H1 (cell line): ENCODE data around the gene MAP3K15. TPM values are rescaled to one million over a fixed set of nuclear protein-coding genes. Genes with fewer than 3 reads are reported as not detected.

Experiments
- CTCF ChIA-PET: fragments of 300-600 bp; sonication (Branson Sonifier 250); formaldehyde crosslinking; loops from one replicate; lab custom pipeline; 2021; ENCODE audit not compliant: partially characterized antibody; lab: Charles Lee
- POLR2A ChIA-PET: fragments of 300-600 bp; sonication (Branson Sonifier 250); formaldehyde crosslinking; loops from one replicate; lab custom pipeline; 2021; ENCODE audit warnings: inconsistent platforms; ENCODE audit not compliant: partially characterized antibody; lab: Charles Lee
- DNase-seq, 2 experiments: peaks; one replicate each; pipeline versions ENCODE4 v3.0.0 to v3.0.0-alpha.2; 2010 to 2022; ENCODE audit warnings: low spot score in 2 of 2, low read depth in 1 of 2, mixed read lengths in 1 of 2
- FAIRE-seq: peaks from 2 replicates; lab custom pipeline; 2011; peaks lifted over from hg19 to GRCh38; lab: Jason Lieb, UNC
- H2AFZ ChIP-seq: 2 replicates; pipeline ENCODE4 v1.8.1; 2012; ENCODE audit warnings: low read length, inconsistent platforms
- H2AK5ac ChIP-seq: 2 replicates; pipeline ENCODE4 v1.6.1; 2013; ENCODE audit warnings: low read depth, low read length
- H2BK120ac ChIP-seq: replicated peaks from 2 replicates; pipeline ENCODE3; 2013; ENCODE audit warnings: low read depth, low read length, inconsistent platforms
- H2BK12ac ChIP-seq: 2 replicates; pipeline ENCODE4 v1.6.1; 2013; ENCODE audit warnings: low read depth, low read length
- H2BK15ac ChIP-seq: 2 replicates; pipeline ENCODE4 v1.6.1; 2013; ENCODE audit warnings: low read length
- H2BK20ac ChIP-seq: 2 replicates; pipeline ENCODE4 v1.6.1; 2013; ENCODE audit warnings: low read length
- H2BK5ac ChIP-seq: 2 replicates; pipeline ENCODE4 v1.6.1; 2013; ENCODE audit warnings: low read depth, low read length
- H3K14ac ChIP-seq: 2 replicates; pipeline ENCODE4 v1.6.1; 2013; ENCODE audit warnings: inconsistent platforms; ENCODE audit not compliant: insufficient read length
- H3K18ac ChIP-seq: 2 replicates; pipeline ENCODE4 v1.6.1; 2013; ENCODE audit warnings: low read length; ENCODE audit errors: extremely low read depth
- H3K23ac ChIP-seq: 2 replicates; pipeline ENCODE4 v1.6.1; 2013; ENCODE audit warnings: inconsistent platforms; ENCODE audit not compliant: insufficient read length
- H3K23me2 ChIP-seq: 2 replicates; pipeline ENCODE4 v1.6.1; 2013; ENCODE audit warnings: low read depth, low read length
- H3K27ac ChIP-seq: 2 replicates; pipeline ENCODE4 v1.6.1; 2011; ENCODE audit warnings: low read depth, low read length, inconsistent platforms
- H3K27me3 ChIP-seq, 4 experiments: replicated peaks in 1 of 4; 1 replicate in 1 of 4; 2 replicates in 3 of 4; pipeline versions ENCODE4 v1.6.1 to v1.8.1; 2011 to 2013; ENCODE audit warnings: low read length in 3 of 4, mild to moderate bottlenecking in 3 of 4, inconsistent platforms in 2 of 4, mixed read lengths in 2 of 4, moderate library complexity in 1 of 4; ENCODE audit not compliant: control insufficient read depth in 3 of 4, insufficient read depth in 3 of 4; ENCODE audit errors: extremely low read depth in 1 of 4
- H3K36me3 ChIP-seq, 4 experiments: 2 replicates each; pipeline versions ENCODE4 v1.6.1 to v1.8.1; 2011 to 2013; ENCODE audit warnings: mild to moderate bottlenecking in 4 of 4, low read length in 3 of 4, moderate library complexity in 2 of 4, control low read depth in 1 of 4, inconsistent platforms in 1 of 4; ENCODE audit not compliant: insufficient read depth in 4 of 4, control insufficient read depth in 2 of 4
- H3K4ac ChIP-seq: replicated peaks from 2 replicates; pipeline ENCODE3; 2013; ENCODE audit warnings: low read length, low read depth, mixed read lengths, inconsistent platforms; ENCODE audit not compliant: insufficient read length
- H3K4me1 ChIP-seq, 4 experiments: replicated peaks in 1 of 4; 1 replicate in 1 of 4; 2 replicates in 3 of 4; pipeline versions ENCODE4 v1.6.1 to v1.8.1; 2011 to 2013; ENCODE audit warnings: low read length in 3 of 4, inconsistent platforms in 2 of 4, mixed read lengths in 1 of 4; ENCODE audit not compliant: insufficient read depth in 4 of 4, control insufficient read depth in 3 of 4
- H3K4me2 ChIP-seq, 2 experiments: 2 replicates each; pipeline versions ENCODE4 v1.6.1 to v1.8.1; 2011 to 2013; ENCODE audit warnings: low read depth in 2 of 2, low read length in 2 of 2, control low read depth in 1 of 2, inconsistent platforms in 1 of 2, mild to moderate bottlenecking in 1 of 2; ENCODE audit not compliant: insufficient read depth in 1 of 2
- H3K4me3 ChIP-seq, 4 experiments: fragments of 200-600, 300-600 bp in 1 of 4; sonication (generic), shearing (Covaris generic), sonication (Bioruptor Twin) in 1 of 4; 2 replicates each; pipeline versions ENCODE4 v1.5.1 to v1.8.1; 2011 to 2016; ENCODE audit warnings: low read length in 4 of 4, low read depth in 3 of 4, control low read depth in 2 of 4, inconsistent platforms in 2 of 4, mild to moderate bottlenecking in 2 of 4, mixed read lengths in 1 of 4, moderate library complexity in 1 of 4; ENCODE audit not compliant: insufficient read depth in 2 of 4; ENCODE audit errors: extremely low read depth in 1 of 4
- H3K56ac ChIP-seq: replicated peaks from 2 replicates; pipeline ENCODE3; 2013; ENCODE audit warnings: low read depth, mild to moderate bottlenecking, mixed read lengths, low read length, inconsistent platforms; ENCODE audit not compliant: insufficient read length
- H3K79me1 ChIP-seq: 2 replicates; pipeline ENCODE4 v1.6.1; 2013; ENCODE audit warnings: low read depth, low read length, control low read depth
- H3K79me2 ChIP-seq, 2 experiments: 2 replicates each; pipeline versions ENCODE4 v1.6.1 to v1.8.1; 2012 to 2013; ENCODE audit warnings: low read length in 2 of 2, mild to moderate bottlenecking in 2 of 2, inconsistent platforms in 1 of 2; ENCODE audit not compliant: insufficient read depth in 2 of 2, control insufficient read depth in 1 of 2
- H3K9ac ChIP-seq, 4 experiments: replicated peaks in 1 of 4; 1 replicate in 1 of 4; 2 replicates in 3 of 4; pipeline versions ENCODE4 v1.6.1 to v1.8.1; 2011 to 2013; ENCODE audit warnings: low read depth in 3 of 4, low read length in 3 of 4, control low read depth in 2 of 4, mild to moderate bottlenecking in 2 of 4, moderate library complexity in 2 of 4, inconsistent platforms in 1 of 4; ENCODE audit errors: extremely low read depth in 1 of 4
- H3K9me3 ChIP-seq, 2 experiments: 2 replicates each; pipeline versions ENCODE4 v1.6.1 to v1.8.1; 2012 to 2013; ENCODE audit warnings: mild to moderate bottlenecking in 2 of 2, moderate library complexity in 2 of 2, control low read depth in 1 of 2, inconsistent platforms in 1 of 2, low read depth in 1 of 2, low read length in 1 of 2, mixed read lengths in 1 of 2; ENCODE audit not compliant: insufficient read depth in 2 of 2
- H4K20me1 ChIP-seq, 2 experiments: replicated peaks in 1 of 2; 2 replicates each; pipeline versions ENCODE3 to v1.8.1; 2011 to 2013; ENCODE audit warnings: inconsistent platforms in 2 of 2, low read length in 2 of 2, mild to moderate bottlenecking in 1 of 2; ENCODE audit not compliant: insufficient read depth in 2 of 2, control insufficient read depth in 1 of 2
- H4K5ac ChIP-seq: 2 replicates; pipeline ENCODE4 v1.6.1; 2013; ENCODE audit warnings: low read length, low read depth, mixed read lengths, inconsistent platforms; ENCODE audit not compliant: insufficient read length
- H4K8ac ChIP-seq: 2 replicates; pipeline ENCODE4 v1.8.0; 2013; ENCODE audit warnings: mild to moderate bottlenecking, moderate library complexity, low read length, inconsistent platforms; ENCODE audit not compliant: insufficient read depth; ENCODE audit errors: extremely low read depth
- H4K91ac ChIP-seq: replicated peaks from 2 replicates; pipeline ENCODE3; 2013; ENCODE audit warnings: low read length, mixed read lengths, inconsistent platforms; ENCODE audit not compliant: insufficient read length
- ASH2L ChIP-seq: fragments of 200-600, 300-600 bp; sonication (generic); IDR thresholded peaks from one replicate; pipeline ENCODE4 v1.7.1; 2017; ENCODE audit warnings: low read length
- ATF3 ChIP-seq: IDR thresholded peaks from 2 replicates; pipeline ENCODE4 v1.6.1; 2011; ENCODE audit warnings: low read depth, mild to moderate bottlenecking, low read length; ENCODE audit not compliant: insufficient read depth
- KDM4A ChIP-seq: IDR thresholded peaks from one replicate; pipeline ENCODE4 v1.7.1; 2012; ENCODE audit warnings: low read depth, mild to moderate bottlenecking, moderate library complexity, low read length, inconsistent platforms; ENCODE audit not compliant: severe bottlenecking
- MAFK ChIP-seq: IDR thresholded peaks from 2 replicates; pipeline ENCODE4 v1.6.1; 2012; ENCODE audit warnings: low read depth, mild to moderate bottlenecking, improper control_type of control experiment, low read length
- RBBP5 ChIP-seq: IDR thresholded peaks from 2 replicates; pipeline ENCODE4 v1.7.1; 2012; ENCODE audit warnings: low read depth, mild to moderate bottlenecking, inconsistent platforms, low read length, moderate library complexity, borderline replicate concordance
- RFX5 ChIP-seq: IDR thresholded peaks from 2 replicates; pipeline ENCODE4 v1.6.1; 2011; ENCODE audit warnings: low read depth, low read length, improper control_type of control experiment, borderline replicate concordance
- RNF2 ChIP-seq: fragments of 200-900, 300-1000 bp; sonication (generic); IDR thresholded peaks from 2 replicates; pipeline ENCODE4 v1.7.1; 2016; ENCODE audit warnings: borderline replicate concordance, low read depth, mild to moderate bottlenecking, antibody characterized with exemption, low read length; ENCODE audit not compliant: poor library complexity, severe bottlenecking; ENCODE audit errors: missing control alignments
- SAP30 ChIP-seq: fragments of 300-600 bp; sonication (generic); IDR thresholded peaks from 2 replicates; pipeline ENCODE4 v1.7.1; 2012; ENCODE audit warnings: low read length, moderate library complexity, mild to moderate bottlenecking, inconsistent platforms; ENCODE audit not compliant: insufficient read depth, insufficient replicate concordance
- TAF1 ChIP-seq: IDR thresholded peaks from 2 replicates; pipeline ENCODE4 v1.6.1; 2011; ENCODE audit warnings: mild to moderate bottlenecking, low read depth, low read length
- TEAD4 ChIP-seq: IDR thresholded peaks from 2 replicates; pipeline ENCODE4 v1.6.1; 2012; ENCODE audit warnings: low read depth, low read length, inconsistent platforms, mixed read lengths
- USF2 ChIP-seq: IDR thresholded peaks from 2 replicates; pipeline ENCODE4 v1.6.1; 2011; ENCODE audit warnings: low read length, improper control_type of control experiment
- WGBS, 2 experiments: shearing (Covaris generic) in 1 of 2; methylation state at CpG; one replicate each; pipeline versions ENCODE4 v1.1.6 to v1.1.7; 2013 to 2015; ENCODE audit warnings: low lambda C conversion rate in 2 of 2, mixed read lengths in 2 of 2, inconsistent platforms in 1 of 2, low coverage in 1 of 2, missing lambda C conversion rate in 1 of 2; ENCODE audit not compliant: insufficient replicate concordance in 2 of 2, insufficient coverage in 1 of 2, insufficient read length in 1 of 2; ENCODE audit errors: extremely low coverage in 1 of 2, missing lambda C conversion rate in 1 of 2; 5-methylcytosine and 5-hydroxymethylcytosine counted together
- polyA plus RNA-seq, 7 experiments: library from polyadenylated mRNA; depleted of rRNA in 3 of 7; stranded (reverse) in 5 of 7; unstranded in 2 of 7; fragments of >200 nt in 5 of 7; fragments of 200-250 nt in 2 of 7; gene quantifications; 1 replicate in 5 of 7; 2 replicates in 1 of 7; 4 replicates in 1 of 7; pipeline versions ENCODE4 v1.2.1 to v1.2.3, GENCODE V29; 2011 to 2013; ENCODE audit warnings: missing spikeins in 2 of 7, mixed read lengths in 2 of 7
- total RNA-seq: library from RNA; stranded (reverse); fragmentation: NEBNext Ultra II Directional; extraction: Animal tissue kit (Norgen Biotek cat#: 25700); gene quantifications from 2 replicates; pipeline ENCODE4 v1.2.1, GENCODE V29; 2021

The MAP3K15 gene
- total and polyA plus RNA-seq, 2 of the 8 experiments (the other 6 are each of a cell fraction or from before 2014, with no cell fraction given) = 1.8 to 2.4 TPM

DNA sequence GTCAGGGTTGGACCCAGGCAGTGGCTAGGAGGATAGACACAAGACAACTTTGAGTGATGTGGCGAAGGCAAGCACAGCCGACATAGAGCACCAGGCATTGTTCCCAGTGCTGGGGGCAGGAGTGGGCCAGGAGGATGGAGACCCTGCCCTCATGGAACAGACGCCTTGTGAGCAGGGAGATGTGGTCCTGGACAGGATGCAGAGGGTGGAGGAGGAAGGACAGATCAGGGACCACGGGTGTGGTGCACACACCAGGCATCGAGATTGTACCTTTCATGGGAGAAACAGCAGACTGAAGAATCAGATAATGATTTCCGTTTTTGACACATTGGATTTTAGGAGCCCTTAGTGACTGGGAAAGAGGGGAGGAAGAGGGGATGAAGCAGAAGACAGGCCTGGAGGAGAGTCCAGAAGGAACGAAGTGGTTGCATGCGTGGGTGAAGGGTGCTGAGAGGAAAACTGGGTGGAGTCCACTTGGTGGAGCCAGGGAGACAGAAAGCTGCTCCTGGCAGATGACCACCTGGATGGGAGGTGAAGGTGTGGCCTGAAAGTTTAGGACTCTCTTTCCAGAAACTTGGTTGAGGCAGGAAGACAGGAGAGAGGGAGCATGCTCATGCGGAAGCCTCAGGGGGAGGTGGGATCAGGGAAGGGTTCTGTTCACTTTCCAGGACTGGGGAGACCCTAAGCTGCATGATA, 27.9 kb upstream of the MAP3K15 start:
- Histone ChIP-seq H3K9ac (no peak overlapping the region), H2BK120ac (no peak overlapping the region), H3K18ac (no peak overlapping the region), H3K4ac (no peak overlapping the region), H3K4me2 (no peak overlapping the region), H2AFZ (no peak overlapping the region), H3K56ac (no peak overlapping the region), H2BK12ac (no peak overlapping the region), H3K79me1 (no peaks in the 10 kb centered on the region), H2BK20ac (no peak overlapping the region), H4K8ac (no peak overlapping the region), H3K23ac (no peak overlapping the region), H2BK15ac (no peak overlapping the region), H4K5ac (no peak overlapping the region), H2BK5ac (no peak overlapping the region), H4K20me1 (no peaks in the 10 kb centered on the region), H3K27ac (no peak overlapping the region), H4K91ac (no peak overlapping the region), H3K23me2 (no peaks in the 10 kb centered on the region), H3K36me3 (no peaks in the 10 kb centered on the region), H3K79me2 (no peaks in the 10 kb centered on the region), H3K14ac (no peak overlapping the region), H2AK5ac (no peak overlapping the region), H3K27me3 (no peaks in the 10 kb centered on the region), H3K4me1 (no peaks in the 10 kb centered on the region), H3K9me3 (no peaks in the 10 kb centered on the region), H3K4me3 (no peak overlapping the region)
- WGBS, 2 experiments = 76% methylated on average over 5 of the region's 9 CpGs; no CpG with 5 or more reads in 1 of the 2 experiments
- CTCF ChIA-PET = interaction anchor here (0.7 to 1.6 kb wide), 4 partner anchors 9 to 224 kb away, joined by 3 to 4 read pairs (median 3); no protein-coding TSS in a partner anchor
- DNase-seq (no peak), FAIRE-seq (no peak)
- POLR2A ChIA-PET = no interaction called here
- no peak for TF ChIP-seq TAF1
- no peak for TF ChIP-seq ASH2L
- TF ChIP-seq TEAD4 = no peak
- no peak for TF ChIP-seq RBBP5
- TF ChIP-seq KDM4A = no peak
- no peak for TF ChIP-seq SAP30
- TF ChIP-seq MAFK = no peak
- TF ChIP-seq ATF3 = no peak
- no peak for TF ChIP-seq USF2
- TF ChIP-seq RFX5 = no peak
- TF ChIP-seq RNF2 = no peak
